Neural progenitor cell (in vitro differentiated cells): Measurements from ENCODE around the gene DMTF1.

ENCODE experiments used
- CTCF ChIP-seq: fragments of 200-600 bp; sonication (generic); IDR thresholded peaks from 2 replicates; pipeline ENCODE4 v1.5.1; 2017; ENCODE audit warnings: antibody characterized with exemption, mild to moderate bottlenecking
- EZH2 ChIP-seq: fragments of 200-600 bp; sonication (generic); IDR thresholded peaks from 2 replicates; pipeline ENCODE4 v1.6.1; 2017; ENCODE audit warnings: antibody characterized with exemption, mild to moderate bottlenecking, moderate library complexity
- EZH2phosphoT487 ChIP-seq: fragments of 200-600 bp; sonication (generic); IDR thresholded peaks from 2 replicates; pipeline ENCODE4 v1.6.1; 2017; ENCODE audit warnings: antibody characterized with exemption

GRCh38 chr7:87216701-87217508, 64.7 kb downstream of the DMTF1 start:
- TF ChIP-seq CTCF, result no peak
- no peak for TF ChIP-seq EZH2phosphoT487
- TF ChIP-seq EZH2, result no peak
